HepG2 (cell line): Measurements from ENCODE around the gene HAGHL. TPM values are rescaled to one million over a fixed set of nuclear protein-coding genes. Genes with fewer than 3 reads are reported as not detected.

ENCODE experiments used
- GATAD2A ChIP-seq: IDR thresholded peaks from 2 replicates; pipeline ENCODE4 v1.6.1; 2016
- JUND ChIP-seq: sonication (generic); formaldehyde crosslinking; IDR thresholded peaks from 2 replicates; pipeline ENCODE4 v1.8.0; 2022; ENCODE audit warnings: mild to moderate bottlenecking, missing genetic modification reagents
- MAX ChIP-seq: IDR thresholded peaks from 2 replicates; pipeline ENCODE4 v1.6.1; 2012; ENCODE audit warnings: inconsistent platforms
- MBNL3 ChIP-seq: fragments of 250-450 bp; sonication (Bioruptor Pico); conservative IDR thresholded peaks from 2 replicates; pipeline ENCODE4 v1.8.0; 2022; ENCODE audit warnings: mild to moderate bottlenecking, inconsistent platforms
- MTF2 ChIP-seq: sonication (generic); formaldehyde crosslinking; IDR thresholded peaks from 2 replicates; pipeline ENCODE4 v1.5.0; 2020; ENCODE audit warnings: missing genetic modification reagents, borderline replicate concordance
- NCOA1 ChIP-seq: sonication (generic); formaldehyde crosslinking; IDR thresholded peaks from 2 replicates; pipeline ENCODE4 v1.9.0; 2021; ENCODE audit warnings: missing genetic modification reagents
- PCBP1 ChIP-seq: fragments of 200-400 bp; formaldehyde crosslinking; IDR thresholded peaks from 2 replicates; pipeline ENCODE4 v1.6.1; 2017; ENCODE audit warnings: mild to moderate bottlenecking, low read depth, low read length, borderline replicate concordance
- POLR2AphosphoS2 ChIP-seq: IDR thresholded peaks from 2 replicates; pipeline ENCODE4 v1.6.1; 2011; ENCODE audit warnings: low read depth, low read length, improper control_type of control experiment
- RCOR2 ChIP-seq: IDR thresholded peaks from 2 replicates; pipeline ENCODE4 v1.6.1; 2016; ENCODE audit warnings: missing biosample characterization, missing genetic modification reagents
- SALL1 ChIP-seq: sonication (generic); formaldehyde crosslinking; IDR thresholded peaks from 2 replicates; pipeline ENCODE4 v1.8.0; 2022; ENCODE audit warnings: mild to moderate bottlenecking, missing genetic modification reagents
- SMC3 ChIP-seq: IDR thresholded peaks from 2 replicates; pipeline ENCODE4 v1.6.1; 2011; ENCODE audit warnings: low read length, improper control_type of control experiment
- TCF7L2 ChIP-seq: IDR thresholded peaks from 2 replicates; pipeline ENCODE4 v1.6.1; 2011; ENCODE audit warnings: mild to moderate bottlenecking, low read depth, low read length, moderate library complexity
- ZBTB4 ChIP-seq: sonication (generic); formaldehyde crosslinking; IDR thresholded peaks from 2 replicates; pipeline ENCODE4 v1.4.0; 2020; ENCODE audit warnings: missing genetic modification reagents, mild to moderate bottlenecking, borderline replicate concordance
- ZNF441 ChIP-seq: sonication (generic); formaldehyde crosslinking; IDR thresholded peaks from 2 replicates; pipeline ENCODE4 v1.7.0; 2021; ENCODE audit warnings: missing genetic modification reagents, borderline replicate concordance
- ZNF503 ChIP-seq: sonication (generic); formaldehyde crosslinking; IDR thresholded peaks from 2 replicates; pipeline ENCODE4 v1.4.0; 2020; ENCODE audit warnings: missing genetic modification reagents
- ZNF550 ChIP-seq: sonication (generic); formaldehyde crosslinking; IDR thresholded peaks from 2 replicates; pipeline ENCODE4 v1.4.0; 2020; ENCODE audit warnings: mild to moderate bottlenecking, missing genetic modification reagents, borderline replicate concordance
- ZNF768 ChIP-seq: sonication (generic); formaldehyde crosslinking; IDR thresholded peaks from 2 replicates; pipeline ENCODE4 v1.4.0; 2020; ENCODE audit warnings: missing genetic modification reagents
- ZNF790 ChIP-seq: sonication (generic); formaldehyde crosslinking; IDR thresholded peaks from 2 replicates; pipeline ENCODE4 v1.8.0; 2022; ENCODE audit warnings: missing genetic modification reagents, mild to moderate bottlenecking, borderline replicate concordance
- polyA plus RNA-seq, 8 experiments: library from polyadenylated mRNA; depleted of rRNA in 3 of 8; stranded (reverse) in 7 of 8; unstranded in 1 of 8; fragments of >200 nt; fragmentation: Illumina TruSeq in 4 of 8; extraction: Trizol in 4 of 8; gene quantifications; 2 replicates each; pipeline versions ENCODE4 v1.2.1 to v1.2.3, GENCODE V29; 2011 to 2016; ENCODE audit warnings: low read depth in 4 of 8, missing spikeins in 1 of 8, mixed read lengths in 1 of 8; ENCODE audit not compliant: insufficient read depth in 1 of 8
- total RNA-seq, 5 experiments: library from RNA; depleted of rRNA; stranded (reverse); fragments of >200 nt; fragmentation: Illumina TruSeq; extraction: Trizol; gene quantifications; 2 replicates each; pipeline ENCODE4 v1.2.3, GENCODE V29; 2016; ENCODE audit warnings: low read depth in 1 of 5
- TF ChIP-seq, protein P1 (sequence below): sonication (generic); formaldehyde crosslinking; IDR thresholded peaks from 2 replicates; pipeline ENCODE4 v1.5.0; 2020; ENCODE audit warnings: missing genetic modification reagents
- TF ChIP-seq, protein P2 (sequence below): sonication (generic); formaldehyde crosslinking; IDR thresholded peaks from 2 replicates; pipeline ENCODE4 v1.5.0; 2020; ENCODE audit warnings: mild to moderate bottlenecking, missing genetic modification reagents

Gene HAGHL
- total and polyA plus RNA-seq, 2 of the 13 experiments (the other 11 are each of a cell fraction or from before 2014, with no cell fraction given): 3.4 to 8.4 TPM

- TF ChIP-seq PCBP1: peak; percentile 52; the same call in 1 of the 2 replicates
- TF ChIP-seq RCOR2 (CRISPR knock-in tag): no peak
- no peak for TF ChIP-seq ZNF790 (CRISPR knock-in tag)
- TF ChIP-seq, protein P1, sequence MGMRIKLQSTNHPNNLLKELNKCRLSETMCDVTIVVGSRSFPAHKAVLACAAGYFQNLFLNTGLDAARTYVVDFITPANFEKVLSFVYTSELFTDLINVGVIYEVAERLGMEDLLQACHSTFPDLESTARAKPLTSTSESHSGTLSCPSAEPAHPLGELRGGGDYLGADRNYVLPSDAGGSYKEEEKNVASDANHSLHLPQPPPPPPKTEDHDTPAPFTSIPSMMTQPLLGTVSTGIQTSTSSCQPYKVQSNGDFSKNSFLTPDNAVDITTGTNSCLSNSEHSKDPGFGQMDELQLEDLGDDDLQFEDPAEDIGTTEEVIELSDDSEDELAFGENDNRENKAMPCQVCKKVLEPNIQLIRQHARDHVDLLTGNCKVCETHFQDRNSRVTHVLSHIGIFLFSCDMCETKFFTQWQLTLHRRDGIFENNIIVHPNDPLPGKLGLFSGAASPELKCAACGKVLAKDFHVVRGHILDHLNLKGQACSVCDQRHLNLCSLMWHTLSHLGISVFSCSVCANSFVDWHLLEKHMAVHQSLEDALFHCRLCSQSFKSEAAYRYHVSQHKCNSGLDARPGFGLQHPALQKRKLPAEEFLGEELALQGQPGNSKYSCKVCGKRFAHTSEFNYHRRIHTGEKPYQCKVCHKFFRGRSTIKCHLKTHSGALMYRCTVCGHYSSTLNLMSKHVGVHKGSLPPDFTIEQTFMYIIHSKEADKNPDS (CRISPR knock-in tag): no peak
- 0 out of 2 replicates have a peak, but pooled peaks have one; percentile 26 for TF ChIP-seq MTF2
- TF ChIP-seq SMC3: peak; percentile 38; the same call in 1 of the 2 replicates
- peak; percentile 65; the same call in 1 of the 2 replicates for TF ChIP-seq ZNF768 (CRISPR knock-in tag)
- no peak for TF ChIP-seq ZNF550
- TF ChIP-seq GATAD2A (CRISPR knock-in tag): peak; percentile 14; the same call in 1 of the 2 replicates
- no peak for TF ChIP-seq POLR2AphosphoS2
- TF ChIP-seq SALL1 (CRISPR knock-in tag): peak; percentile 39; the same call in 1 of the 2 replicates
- no peak for TF ChIP-seq ZBTB4 (CRISPR knock-in tag)
- peak; percentile 51; the same call in 1 of the 2 replicates for TF ChIP-seq MAX
- TF ChIP-seq ZNF441 (CRISPR knock-in tag): no peak
- TF ChIP-seq MBNL3 (CRISPR knock-in tag): no peak
- TF ChIP-seq, protein P2, sequence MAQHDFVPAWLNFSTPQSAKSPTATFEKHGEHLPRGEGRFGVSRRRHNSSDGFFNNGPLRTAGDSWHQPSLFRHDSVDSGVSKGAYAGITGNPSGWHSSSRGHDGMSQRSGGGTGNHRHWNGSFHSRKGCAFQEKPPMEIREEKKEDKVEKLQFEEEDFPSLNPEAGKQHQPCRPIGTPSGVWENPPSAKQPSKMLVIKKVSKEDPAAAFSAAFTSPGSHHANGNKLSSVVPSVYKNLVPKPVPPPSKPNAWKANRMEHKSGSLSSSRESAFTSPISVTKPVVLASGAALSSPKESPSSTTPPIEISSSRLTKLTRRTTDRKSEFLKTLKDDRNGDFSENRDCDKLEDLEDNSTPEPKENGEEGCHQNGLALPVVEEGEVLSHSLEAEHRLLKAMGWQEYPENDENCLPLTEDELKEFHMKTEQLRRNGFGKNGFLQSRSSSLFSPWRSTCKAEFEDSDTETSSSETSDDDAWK: no peak
- TF ChIP-seq NCOA1: no peak
- no peak for TF ChIP-seq JUND (CRISPR knock-in tag)
- no peak for TF ChIP-seq ZNF503 (CRISPR knock-in tag)
- TF ChIP-seq TCF7L2: no peak
These were observed 15.2 kb upstream of the HAGHL start (continued) for GRCh38 chr16:711548-712320.
